HG02840 (cell line): Measurements from ENCODE around the gene CPEB3.

Experiments
- ATAC-seq: cut with Tn5 transposase; IDR thresholded peaks from one replicate; pipeline ENCODE4 v1.9.1; 2021; ENCODE audit warnings: mild to moderate bottlenecking, moderate library complexity, moderate number of reproducible peaks; ENCODE audit not compliant: unreplicated experiment, low FRiP score

Gene CPEB3

DNA sequence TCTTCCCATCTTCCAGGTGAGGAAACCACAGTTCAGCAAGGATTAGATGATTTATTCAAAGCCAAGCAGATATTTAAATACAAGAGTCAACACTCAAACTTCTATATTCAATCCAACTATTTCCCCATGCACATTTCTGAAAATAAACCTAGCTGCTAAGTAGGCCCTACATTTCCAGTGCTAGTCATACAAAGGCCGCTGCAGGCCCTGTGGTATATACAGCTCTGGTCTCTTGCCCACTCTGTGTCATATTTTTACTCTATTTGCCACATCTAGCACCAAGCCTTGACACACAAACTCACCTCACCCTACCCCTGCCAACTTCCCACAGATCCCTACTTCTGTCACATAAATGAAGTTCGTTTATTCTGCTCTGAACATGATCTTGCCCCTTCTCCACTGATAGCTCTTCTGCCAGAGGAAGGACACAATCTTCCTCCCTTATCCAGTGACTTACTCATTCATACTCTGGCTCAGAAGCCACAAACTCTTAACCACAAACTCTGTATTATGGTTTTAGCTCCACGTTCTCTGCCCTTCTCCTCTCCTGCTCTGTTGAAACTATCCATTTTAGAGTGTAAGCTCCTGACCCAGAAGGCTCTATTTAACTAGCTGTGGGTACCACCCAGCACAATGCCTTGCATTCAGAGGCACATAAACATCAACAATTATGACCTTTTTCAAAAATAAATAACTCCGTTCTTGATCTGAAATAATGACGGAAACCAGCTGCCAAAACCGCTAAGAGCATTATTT is 180.7 kb downstream of the CPEB3 start:
- ATAC-seq: no peak

- ATAC-seq: no peak
Observed at GRCh38 chr10:92108747-92109146, 182.1 kb downstream of the CPEB3 start.

DNA sequence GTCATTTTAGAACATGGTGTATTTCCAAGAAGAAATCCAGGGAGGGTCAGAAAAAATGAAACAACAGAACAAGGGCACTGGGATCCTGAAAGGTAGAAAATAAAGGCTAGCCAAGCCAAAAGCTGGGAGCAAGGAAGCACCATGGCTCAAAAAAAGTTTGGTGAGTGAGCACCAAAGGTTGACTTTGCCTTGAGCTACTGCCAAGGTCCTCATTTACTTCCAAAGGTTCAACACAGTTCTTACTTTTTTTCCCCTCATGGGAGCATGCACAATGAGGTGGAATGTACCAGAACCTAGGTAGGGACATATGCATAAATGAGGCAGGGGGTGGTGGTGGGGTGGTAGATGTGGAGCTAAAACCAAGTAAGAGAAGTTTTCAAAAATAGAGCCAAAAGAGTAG is 182.8 kb downstream of the CPEB3 start:
- ATAC-seq: no peak

GRCh38 chr10:92103376-92104090 is 187.3 kb downstream of the CPEB3 start:
- ATAC-seq: no peak

GRCh38 chr10:92102601-92103213 is 188.2 kb downstream of the CPEB3 start:
- no peak for ATAC-seq

- ATAC-seq: no peak
Observed at GRCh38 chr10:92094960-92095359, 195.9 kb downstream of the CPEB3 start.

DNA sequence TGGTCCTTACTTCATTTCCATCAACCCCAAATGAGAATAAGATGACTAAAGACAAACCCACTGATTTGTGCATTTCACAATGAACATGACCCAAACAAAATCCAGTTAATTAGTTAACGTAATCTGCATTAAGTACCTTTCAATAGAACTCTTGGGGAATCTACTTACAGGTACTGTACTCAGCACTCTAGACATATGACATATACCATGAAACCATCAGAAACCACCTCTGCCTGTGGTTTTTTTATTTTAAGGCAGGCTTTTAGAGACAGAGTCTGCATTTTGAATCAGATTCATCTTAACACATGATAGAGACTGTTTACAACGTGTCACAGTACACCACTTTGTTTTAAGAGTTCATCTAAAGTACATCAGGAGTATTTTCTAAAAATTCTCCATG is 198.9 kb downstream of the CPEB3 start:
- no peak for ATAC-seq

- ATAC-seq: peak; percentile 79
Observed at GRCh38 chr10:92087750-92088395, 203.0 kb downstream of the CPEB3 start.

GRCh38 chr10:92082583-92083280 is 208.1 kb downstream of the CPEB3 start:
- ATAC-seq: no peak

DNA sequence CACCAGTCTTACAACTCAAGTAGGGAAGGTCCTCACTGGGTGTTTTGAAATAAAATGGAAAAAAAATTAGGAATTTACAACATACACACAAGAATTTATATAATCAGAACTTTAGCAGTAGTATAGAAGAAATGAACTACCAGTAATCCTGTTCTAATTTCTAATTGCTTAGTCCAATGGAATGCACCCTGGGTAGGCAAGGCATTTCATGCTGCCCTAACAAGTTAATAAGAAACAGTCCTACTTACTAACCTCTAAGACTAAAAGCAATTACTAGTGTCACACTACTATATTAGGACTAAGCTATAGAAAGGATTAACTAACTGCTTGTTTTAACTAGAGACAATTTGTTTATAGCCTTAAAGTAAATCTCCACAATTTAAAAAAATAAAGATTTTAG is 209.2 kb downstream of the CPEB3 start:
- ATAC-seq: no peak

DNA sequence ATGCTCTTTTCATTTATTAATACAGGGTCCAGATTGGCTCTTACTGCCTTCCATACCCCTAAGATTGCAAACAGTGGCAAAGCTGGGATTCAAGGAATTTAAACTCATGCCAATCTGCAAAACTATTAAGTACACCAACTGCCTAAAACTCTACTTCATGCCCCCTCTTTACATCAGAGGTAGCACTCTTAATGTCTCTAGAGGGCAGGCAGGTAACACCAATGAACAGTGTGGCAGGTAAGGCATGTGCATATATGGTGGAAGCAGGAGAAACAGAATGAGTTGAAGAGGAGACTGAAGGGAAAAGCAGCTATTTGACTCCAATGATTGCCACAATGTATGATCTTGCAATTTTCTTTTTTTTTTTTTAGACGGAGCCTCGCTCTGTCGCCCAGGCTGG is 210.6 kb downstream of the CPEB3 start:
- no peak for ATAC-seq

- ATAC-seq: no peak
Observed at GRCh38 chr10:92079003-92079402, 211.9 kb downstream of the CPEB3 start.

GRCh38 chr10:92076722-92077121 is 214.2 kb downstream of the CPEB3 start:
- ATAC-seq: no peak

- ATAC-seq: no peak
Observed at GRCh38 chr10:92075829-92076228, 215.0 kb downstream of the CPEB3 start.

GRCh38 chr10:92074126-92074887 is 216.6 kb downstream of the CPEB3 start:
- no peak for ATAC-seq

- no peak for ATAC-seq
Observed at GRCh38 chr10:92068900-92069299, 222.0 kb downstream of the CPEB3 start.

DNA sequence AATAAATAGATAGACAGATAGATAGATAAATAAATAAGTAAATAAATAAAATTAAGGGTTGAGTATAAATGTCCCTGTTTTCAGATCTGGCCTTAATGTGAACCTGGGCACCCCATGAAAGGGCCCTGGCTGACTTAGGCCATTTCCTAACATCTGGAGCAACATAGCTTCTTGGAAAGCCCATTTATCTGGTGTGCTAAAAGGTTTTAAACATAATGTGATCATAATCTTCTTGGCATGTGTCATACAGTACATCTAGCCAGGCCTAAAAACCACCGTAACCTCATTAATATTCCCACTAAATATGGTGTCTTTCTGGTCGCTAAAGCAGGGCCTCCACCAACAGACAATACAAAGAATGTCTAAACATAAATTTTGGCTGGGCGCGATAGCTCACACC is 224.5 kb downstream of the CPEB3 start:
- ATAC-seq: no peak

- ATAC-seq: no peak
Observed at GRCh38 chr10:92064506-92064905, 226.4 kb downstream of the CPEB3 start.

- ATAC-seq: no peak
Observed at GRCh38 chr10:92062273-92062672, 228.6 kb downstream of the CPEB3 start.

DNA sequence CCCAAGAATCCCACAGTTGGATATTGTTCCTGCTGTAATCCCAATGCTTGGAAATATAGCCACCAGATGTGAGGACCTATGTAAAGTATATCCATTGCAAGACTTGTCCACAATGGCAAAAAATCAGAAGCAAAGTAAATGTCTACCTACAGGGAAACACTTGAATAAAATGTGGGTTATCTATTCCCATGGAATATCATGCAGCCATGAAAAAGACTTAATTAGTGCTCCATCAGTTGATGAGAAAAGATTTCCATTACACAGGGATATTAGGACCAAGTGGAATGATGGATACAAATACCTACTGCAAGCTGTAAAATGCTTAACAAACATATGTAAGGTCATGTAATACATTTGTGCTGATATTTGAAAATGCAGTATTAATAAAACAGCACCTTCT is 236.1 kb downstream of the CPEB3 start:
- no peak for ATAC-seq
